Retinal pigment epithelial cell (primary cell): Measurements from ENCODE around the gene SMPD2.

Experiments used
- DNase-seq: peaks from one replicate; pipeline ENCODE4 v3.0.0-alpha.2; 2010; ENCODE audit warnings: low read depth
- H3K4me3 ChIP-seq: 2 replicates; pipeline ENCODE4 v1.5.1; 2011; ENCODE audit warnings: mild to moderate bottlenecking, low read length, control low read depth, moderate library complexity
- TF ChIP-seq, protein P1 (sequence below): conservative IDR thresholded peaks from 2 replicates; pipeline ENCODE4 v1.5.1; 2011; ENCODE audit warnings: low read depth, low read length, control low read depth, inconsistent platforms

The SMPD2 gene, protein sequence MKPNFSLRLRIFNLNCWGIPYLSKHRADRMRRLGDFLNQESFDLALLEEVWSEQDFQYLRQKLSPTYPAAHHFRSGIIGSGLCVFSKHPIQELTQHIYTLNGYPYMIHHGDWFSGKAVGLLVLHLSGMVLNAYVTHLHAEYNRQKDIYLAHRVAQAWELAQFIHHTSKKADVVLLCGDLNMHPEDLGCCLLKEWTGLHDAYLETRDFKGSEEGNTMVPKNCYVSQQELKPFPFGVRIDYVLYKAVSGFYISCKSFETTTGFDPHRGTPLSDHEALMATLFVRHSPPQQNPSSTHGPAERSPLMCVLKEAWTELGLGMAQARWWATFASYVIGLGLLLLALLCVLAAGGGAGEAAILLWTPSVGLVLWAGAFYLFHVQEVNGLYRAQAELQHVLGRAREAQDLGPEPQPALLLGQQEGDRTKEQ

DNA sequence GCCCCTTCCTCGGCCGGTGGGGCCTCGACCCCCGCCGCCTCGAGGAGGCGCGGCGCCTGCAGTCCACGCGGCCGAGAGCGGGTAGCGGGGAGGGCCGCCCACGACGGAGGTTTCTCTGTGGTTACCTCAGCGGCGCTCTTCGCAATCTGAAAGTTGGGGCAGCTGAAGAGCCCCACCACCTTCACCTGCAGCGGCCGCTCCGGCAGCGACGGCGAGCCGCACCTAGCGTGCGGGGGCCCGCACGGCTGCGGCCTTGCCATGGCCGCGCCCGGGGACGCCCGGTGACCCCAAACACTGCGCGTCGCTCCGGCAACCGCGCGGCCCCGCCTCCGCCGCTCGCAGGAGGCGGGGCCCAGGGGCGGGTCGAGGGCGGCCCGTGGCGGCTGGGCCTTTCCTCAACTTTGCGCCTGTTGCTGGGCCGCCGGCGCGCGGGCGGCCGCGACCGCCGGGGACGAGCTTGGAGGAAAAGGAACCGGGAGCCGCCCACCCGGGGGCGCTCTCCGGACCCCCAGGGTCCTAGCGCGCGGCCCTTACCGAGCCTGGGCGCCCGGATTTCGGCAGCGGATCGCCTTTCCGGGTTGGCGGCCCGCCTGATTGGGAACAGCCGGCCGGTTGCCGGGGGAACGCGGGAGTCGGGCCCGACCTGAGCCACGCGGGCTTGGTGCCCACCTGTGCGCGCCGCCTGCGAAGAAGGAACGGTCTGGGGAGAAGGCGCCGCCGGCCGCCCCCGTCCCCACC lies at the start of gene SMPD2, which contains the start of gene PPIL6:
SMPD2 (plus strand) TSS at position 394 of the 738 bp plus-strand sequence. CDS start 398 bp downstream, outside the sequence.
PPIL6 (minus strand) TSS at position 298 of the 738 bp plus-strand sequence; CDS start at position 260, 38 bp downstream.
- peak within 1 kb of the TSS; percentile 60 for H3K4me3 ChIP-seq
- peak; percentile 60 for DNase-seq
- TF ChIP-seq, protein P1, sequence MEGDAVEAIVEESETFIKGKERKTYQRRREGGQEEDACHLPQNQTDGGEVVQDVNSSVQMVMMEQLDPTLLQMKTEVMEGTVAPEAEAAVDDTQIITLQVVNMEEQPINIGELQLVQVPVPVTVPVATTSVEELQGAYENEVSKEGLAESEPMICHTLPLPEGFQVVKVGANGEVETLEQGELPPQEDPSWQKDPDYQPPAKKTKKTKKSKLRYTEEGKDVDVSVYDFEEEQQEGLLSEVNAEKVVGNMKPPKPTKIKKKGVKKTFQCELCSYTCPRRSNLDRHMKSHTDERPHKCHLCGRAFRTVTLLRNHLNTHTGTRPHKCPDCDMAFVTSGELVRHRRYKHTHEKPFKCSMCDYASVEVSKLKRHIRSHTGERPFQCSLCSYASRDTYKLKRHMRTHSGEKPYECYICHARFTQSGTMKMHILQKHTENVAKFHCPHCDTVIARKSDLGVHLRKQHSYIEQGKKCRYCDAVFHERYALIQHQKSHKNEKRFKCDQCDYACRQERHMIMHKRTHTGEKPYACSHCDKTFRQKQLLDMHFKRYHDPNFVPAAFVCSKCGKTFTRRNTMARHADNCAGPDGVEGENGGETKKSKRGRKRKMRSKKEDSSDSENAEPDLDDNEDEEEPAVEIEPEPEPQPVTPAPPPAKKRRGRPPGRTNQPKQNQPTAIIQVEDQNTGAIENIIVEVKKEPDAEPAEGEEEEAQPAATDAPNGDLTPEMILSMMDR = peak; percentile 34

DNA sequence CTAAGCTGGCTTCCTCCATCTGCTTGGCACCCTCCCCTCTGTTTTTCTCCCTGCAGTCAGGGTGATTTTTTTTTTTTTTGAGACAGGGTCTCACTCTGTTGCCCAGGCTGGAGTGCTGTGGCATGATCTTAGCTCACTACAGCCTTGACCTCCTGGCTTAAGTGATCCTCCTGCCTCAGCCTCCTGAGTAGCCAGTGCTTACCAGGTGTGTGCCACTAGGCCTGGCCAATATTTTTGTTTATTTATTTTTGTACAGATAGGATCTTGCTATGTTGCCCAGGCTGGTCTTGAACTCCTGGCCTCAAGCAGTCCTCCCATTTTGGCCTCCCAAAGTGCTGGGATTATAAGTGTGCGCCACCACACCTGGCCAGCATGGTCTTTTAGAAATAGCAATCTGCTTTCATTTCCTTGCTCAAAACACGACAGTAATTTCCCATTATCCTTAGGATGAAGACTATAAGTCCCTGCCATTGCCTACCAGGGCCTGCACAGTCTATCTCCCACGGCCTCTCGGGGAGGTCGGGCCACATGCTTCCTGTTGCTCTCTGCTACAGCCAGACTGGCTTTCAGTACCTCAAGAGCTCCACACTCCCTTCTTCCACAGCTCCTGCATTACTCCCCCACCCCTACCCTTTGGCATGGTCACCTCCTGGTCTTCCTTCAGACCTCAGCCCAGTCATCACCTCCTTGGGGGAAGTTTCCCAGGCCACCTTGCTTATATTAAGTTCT lies 47.2 kb upstream of the SMPD2 start:
- TF ChIP-seq, protein P1 = no peak
- peak; percentile 31 for DNase-seq
- H3K4me3 ChIP-seq = no peak overlapping the region

DNA sequence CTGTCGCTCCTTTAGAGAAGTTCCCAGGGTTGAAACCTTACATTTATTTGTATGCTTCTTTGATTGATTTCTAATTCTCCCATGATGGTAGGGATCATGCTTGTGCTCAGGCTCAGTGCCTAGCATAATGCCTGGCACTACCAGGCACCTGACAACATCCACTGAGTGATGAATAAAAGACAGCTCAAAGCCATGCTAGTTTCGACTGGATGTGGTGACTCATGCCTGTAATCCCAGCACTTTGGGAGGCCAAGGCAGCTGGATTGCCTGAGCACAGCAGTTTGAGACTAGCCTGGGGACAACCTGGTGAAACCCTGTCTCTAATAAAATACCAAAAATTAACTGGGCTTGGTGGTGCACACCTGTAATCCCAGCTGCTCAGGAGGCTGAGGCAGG lies 46.6 kb upstream of the SMPD2 start:
- TF ChIP-seq, protein P1 = no peak
- DNase-seq = peak; percentile 93

DNA sequence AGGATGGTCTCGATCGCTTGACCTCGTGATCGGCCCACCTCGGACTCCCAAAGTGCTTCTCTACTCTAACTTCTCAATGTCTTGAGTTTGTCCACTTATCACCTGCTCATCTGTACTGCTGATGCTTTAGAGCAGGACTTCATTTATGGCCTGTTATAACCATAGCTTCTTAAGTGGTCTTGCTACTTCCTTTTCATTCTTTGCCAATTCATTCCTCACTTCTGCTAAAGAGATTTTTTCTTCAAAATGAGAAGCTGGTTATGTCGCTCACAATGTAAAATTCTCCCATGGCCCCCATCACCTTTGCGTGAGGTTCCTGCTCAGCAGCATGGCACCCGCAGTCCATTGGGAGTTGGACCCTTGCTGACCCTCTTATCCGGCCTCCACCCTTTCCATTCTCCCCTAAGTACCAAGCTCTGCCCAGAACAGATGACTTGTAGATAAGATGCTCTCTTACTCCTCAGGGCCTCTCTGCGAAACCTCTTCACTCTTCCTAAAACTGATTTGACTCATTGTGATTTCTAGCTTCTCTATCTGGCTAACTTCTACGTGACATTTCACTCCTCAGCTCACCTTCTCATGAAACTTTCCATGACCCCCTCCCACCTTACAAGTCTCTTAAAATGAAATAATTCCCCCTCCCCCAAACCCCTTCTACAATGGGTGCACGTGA lies 44.3 kb upstream of the SMPD2 start:
- H3K4me3 ChIP-seq = no peak overlapping the region
- TF ChIP-seq, protein P1 = no peak
- DNase-seq = no peak

More for the DNA sequence above, 46.6 kb upstream of the SMPD2 start:
- no peak overlapping the region for H3K4me3 ChIP-seq

DNA sequence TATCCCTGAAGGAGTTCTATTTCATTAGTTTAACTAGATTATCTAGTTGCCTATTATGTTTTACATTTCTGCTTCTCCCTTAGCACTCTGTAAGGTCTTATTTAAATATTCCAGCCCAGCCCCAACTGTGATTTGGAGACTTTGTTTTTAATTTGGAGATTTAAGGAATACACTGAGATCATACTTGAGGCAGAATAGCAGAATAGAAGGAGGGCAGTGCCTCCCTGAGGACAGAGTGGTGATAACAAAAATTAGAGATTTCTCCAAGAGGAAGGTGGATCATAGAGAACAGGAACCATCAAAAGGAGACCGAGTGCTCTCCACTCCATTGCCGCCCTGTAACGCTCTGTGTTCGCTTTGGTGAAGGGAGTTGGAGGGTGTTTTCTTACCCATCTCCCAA lies 43.5 kb upstream of the SMPD2 start:
- TF ChIP-seq, protein P1 = peak; percentile 47
- DNase-seq = no peak
- no peak overlapping the region for H3K4me3 ChIP-seq

DNA sequence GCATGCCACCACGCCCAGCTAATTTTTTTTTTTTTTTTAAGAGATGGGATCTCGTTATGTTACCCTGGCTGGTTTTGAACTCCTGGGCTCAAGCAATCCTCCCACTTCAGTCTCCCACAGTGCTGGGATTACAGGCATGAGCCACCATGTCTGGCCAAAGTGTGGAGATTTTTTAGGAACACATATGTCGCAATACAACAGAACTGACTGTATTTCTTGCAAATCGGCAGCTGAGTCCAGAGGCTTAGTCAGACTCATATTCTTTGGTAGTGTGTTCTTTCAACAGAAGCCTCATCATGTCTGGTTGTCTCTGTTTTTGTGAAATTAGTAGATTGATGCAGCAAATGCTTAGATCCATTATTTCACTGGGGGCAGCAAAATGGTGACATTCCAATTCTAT lies 34.3 kb upstream of the SMPD2 start:
- H3K4me3 ChIP-seq = no peak overlapping the region
- TF ChIP-seq, protein P1 = no peak
- no peak for DNase-seq
